ENCODE data around the gene RNASEH2A.

DNA sequence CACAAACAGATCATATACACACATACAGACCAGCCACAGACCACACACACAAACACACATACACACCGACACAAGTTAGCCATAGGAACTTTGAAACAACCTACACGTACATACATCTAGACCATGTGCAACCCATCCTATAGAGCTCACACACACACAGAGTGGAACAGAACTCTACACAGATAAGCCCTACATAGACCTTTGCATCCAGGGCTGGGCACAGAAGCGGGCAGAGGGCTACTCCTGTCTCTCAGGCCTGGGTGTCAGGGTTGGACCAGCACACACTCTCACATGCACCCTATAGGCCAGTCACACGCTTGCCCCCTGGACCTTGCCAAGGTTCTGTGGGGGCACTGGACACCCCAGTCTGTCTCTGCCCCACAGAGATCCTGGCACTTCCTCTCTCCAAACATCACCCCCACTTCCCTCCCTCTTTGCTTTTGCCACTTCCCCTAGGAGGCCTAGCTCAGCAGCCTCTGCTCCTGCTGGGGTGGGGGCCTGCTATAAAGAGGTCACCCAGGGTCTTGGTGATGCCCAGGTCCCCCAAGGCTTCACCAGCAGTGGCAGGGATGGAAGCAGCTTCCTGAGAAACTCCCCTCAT is 20.9 kb upstream of the RNASEH2A start:
- TF ChIP-seq, protein P1, sequence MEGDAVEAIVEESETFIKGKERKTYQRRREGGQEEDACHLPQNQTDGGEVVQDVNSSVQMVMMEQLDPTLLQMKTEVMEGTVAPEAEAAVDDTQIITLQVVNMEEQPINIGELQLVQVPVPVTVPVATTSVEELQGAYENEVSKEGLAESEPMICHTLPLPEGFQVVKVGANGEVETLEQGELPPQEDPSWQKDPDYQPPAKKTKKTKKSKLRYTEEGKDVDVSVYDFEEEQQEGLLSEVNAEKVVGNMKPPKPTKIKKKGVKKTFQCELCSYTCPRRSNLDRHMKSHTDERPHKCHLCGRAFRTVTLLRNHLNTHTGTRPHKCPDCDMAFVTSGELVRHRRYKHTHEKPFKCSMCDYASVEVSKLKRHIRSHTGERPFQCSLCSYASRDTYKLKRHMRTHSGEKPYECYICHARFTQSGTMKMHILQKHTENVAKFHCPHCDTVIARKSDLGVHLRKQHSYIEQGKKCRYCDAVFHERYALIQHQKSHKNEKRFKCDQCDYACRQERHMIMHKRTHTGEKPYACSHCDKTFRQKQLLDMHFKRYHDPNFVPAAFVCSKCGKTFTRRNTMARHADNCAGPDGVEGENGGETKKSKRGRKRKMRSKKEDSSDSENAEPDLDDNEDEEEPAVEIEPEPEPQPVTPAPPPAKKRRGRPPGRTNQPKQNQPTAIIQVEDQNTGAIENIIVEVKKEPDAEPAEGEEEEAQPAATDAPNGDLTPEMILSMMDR (IDR thresholded peaks at IDR 0.05): no peak
- no peak for TF ChIP-seq POLR2A (IDR thresholded peaks at IDR 0.05)

All from adrenal gland (tissue), 5 donors.